Panc1 (cell line): ENCODE results near the gene SAP130. TPM values are rescaled to one million over a fixed set of nuclear protein-coding genes. Genes with fewer than 3 reads are reported as not detected.

Experiments
- ATAC-seq: fragments of 200-7000 bp; cut with Tn5 transposase; 2 replicates; pipeline ENCODE4 v1.9.1; 2020; ENCODE audit warnings: mild to moderate bottlenecking, moderate library complexity
- BruUV-seq: library from RNA; stranded (reverse); fragments of 400-500 nt; replicated peaks from 2 replicates; lab custom pipeline; 2021; lab: Mats Ljungman, UMichigan
- CTCF ChIA-PET: fragments of 300-600 bp; sonication (Branson Sonifier 250); formaldehyde crosslinking; loops from one replicate; lab custom pipeline; 2022; ENCODE audit warnings: antibody characterized with exemption; lab: Charles Lee
- POLR2A ChIA-PET: fragments of 300-600 bp; sonication (Branson Sonifier 250); formaldehyde crosslinking; loops from one replicate; lab custom pipeline; 2022; ENCODE audit warnings: antibody characterized with exemption; lab: Charles Lee
- DNase-seq: peaks from one replicate; pipeline ENCODE4 v3.0.0-alpha.2; 2010; ENCODE audit warnings: low read depth, low spot score
- H3K27ac ChIP-seq: 2 replicates; pipeline ENCODE4 v1.5.1; 2011; ENCODE audit warnings: mild to moderate bottlenecking, low read length, inconsistent platforms
- H3K27me3 ChIP-seq: fragments of 200-500 bp; sonication (Bioruptor generic); 2 replicates; pipeline ENCODE4 v1.6.0; 2014; ENCODE audit warnings: low read length, inconsistent platforms; ENCODE audit not compliant: control insufficient read depth, insufficient read depth
- H3K36me3 ChIP-seq: fragments of 200-500 bp; sonication (Bioruptor generic); 2 replicates; pipeline ENCODE4 v1.5.1; 2014; ENCODE audit warnings: inconsistent platforms, mild to moderate bottlenecking, low read length, moderate library complexity; ENCODE audit not compliant: control insufficient read depth, insufficient read depth
- H3K4me1 ChIP-seq: 2 replicates; pipeline ENCODE4 v1.5.1; 2011; ENCODE audit warnings: inconsistent platforms, mild to moderate bottlenecking, low read length, moderate library complexity; ENCODE audit not compliant: control insufficient read depth, insufficient read depth
- H3K4me3 ChIP-seq, 2 experiments: 2 replicates each; pipeline ENCODE4 v1.5.1; 2011 to 2012; ENCODE audit warnings: low read depth in 2 of 2, low read length in 2 of 2, mild to moderate bottlenecking in 2 of 2, inconsistent platforms in 1 of 2, moderate library complexity in 1 of 2
- H3K9me3 ChIP-seq: fragments of 200-500 bp; sonication (Bioruptor generic); 2 replicates; pipeline ENCODE4 v1.5.1; 2014; ENCODE audit warnings: low read depth, mild to moderate bottlenecking, inconsistent platforms, low read length, moderate library complexity; ENCODE audit not compliant: control insufficient read depth, insufficient read depth
- CTCF ChIP-seq: fragments of 450-650 bp; IDR thresholded peaks from 2 replicates; pipeline ENCODE4 v1.5.1; 2017; ENCODE audit warnings: mild to moderate bottlenecking
- POLR2AphosphoS5 ChIP-seq: IDR thresholded peaks from 2 replicates; pipeline ENCODE4 v1.6.1; 2012; ENCODE audit warnings: mild to moderate bottlenecking, low read depth, low read length, moderate library complexity
- SIN3A ChIP-seq: IDR thresholded peaks from 2 replicates; pipeline ENCODE4 v1.6.1; 2012; ENCODE audit warnings: low read depth, mild to moderate bottlenecking, low read length, moderate library complexity, borderline replicate concordance; ENCODE audit not compliant: insufficient read depth
- TCF7L2 ChIP-seq: IDR thresholded peaks from 2 replicates; pipeline ENCODE4 v1.6.1; 2011; ENCODE audit warnings: mild to moderate bottlenecking, low read depth, low read length, inconsistent platforms
- in situ Hi-C: cut with HindIII; loops from 2 replicates; pipeline ENCODE4 v1.10.0; 2016; ENCODE audit warnings: low sequenced_read_pairs, low pct_unique_long_range_greater_than_20kb
- intact Hi-C: fragments of 100-400 bp; cut with micrococcal nuclease; formaldehyde crosslinking; loops from one replicate; pipeline ENCODE4 v1.10.0; 2022; ENCODE audit not compliant: unreplicated experiment
- total RNA-seq: library from RNA; stranded (reverse); gene quantifications from one replicate; pipeline ENCODE4 v1.2.1, GENCODE V29; 2021; ENCODE audit not compliant: unreplicated experiment
- TF ChIP-seq, protein P1 (sequence below), 2 experiments: IDR thresholded peaks; 2 replicates each; pipeline ENCODE4 v1.6.1; 2011 to 2012; ENCODE audit warnings: low read depth in 2 of 2, control low read depth in 1 of 2, low read length in 1 of 2, mild to moderate bottlenecking in 1 of 2, moderate library complexity in 1 of 2; ENCODE audit not compliant: insufficient read depth in 1 of 2

The SAP130 gene
- total RNA-seq, 1 experiment from 2014 or later: 34.6 TPM

GRCh38 chr2:127954857-127955256, 73.0 kb downstream of the SAP130 start:
- Histone ChIP-seq H3K36me3 (peaks cover 24% of the 10 kb centered on the region), H3K4me3 (no peak overlapping the region), H3K4me1 (no peaks in the 10 kb centered on the region), H3K27me3 (no peaks in the 10 kb centered on the region), H3K27ac (no peak overlapping the region), H3K9me3 (no peaks in the 10 kb centered on the region)
- TF ChIP-seq TCF7L2 (no peak), SIN3A (no peak), POLR2AphosphoS5 (no peak), CTCF (no peak)
- TF ChIP-seq, protein P1, sequence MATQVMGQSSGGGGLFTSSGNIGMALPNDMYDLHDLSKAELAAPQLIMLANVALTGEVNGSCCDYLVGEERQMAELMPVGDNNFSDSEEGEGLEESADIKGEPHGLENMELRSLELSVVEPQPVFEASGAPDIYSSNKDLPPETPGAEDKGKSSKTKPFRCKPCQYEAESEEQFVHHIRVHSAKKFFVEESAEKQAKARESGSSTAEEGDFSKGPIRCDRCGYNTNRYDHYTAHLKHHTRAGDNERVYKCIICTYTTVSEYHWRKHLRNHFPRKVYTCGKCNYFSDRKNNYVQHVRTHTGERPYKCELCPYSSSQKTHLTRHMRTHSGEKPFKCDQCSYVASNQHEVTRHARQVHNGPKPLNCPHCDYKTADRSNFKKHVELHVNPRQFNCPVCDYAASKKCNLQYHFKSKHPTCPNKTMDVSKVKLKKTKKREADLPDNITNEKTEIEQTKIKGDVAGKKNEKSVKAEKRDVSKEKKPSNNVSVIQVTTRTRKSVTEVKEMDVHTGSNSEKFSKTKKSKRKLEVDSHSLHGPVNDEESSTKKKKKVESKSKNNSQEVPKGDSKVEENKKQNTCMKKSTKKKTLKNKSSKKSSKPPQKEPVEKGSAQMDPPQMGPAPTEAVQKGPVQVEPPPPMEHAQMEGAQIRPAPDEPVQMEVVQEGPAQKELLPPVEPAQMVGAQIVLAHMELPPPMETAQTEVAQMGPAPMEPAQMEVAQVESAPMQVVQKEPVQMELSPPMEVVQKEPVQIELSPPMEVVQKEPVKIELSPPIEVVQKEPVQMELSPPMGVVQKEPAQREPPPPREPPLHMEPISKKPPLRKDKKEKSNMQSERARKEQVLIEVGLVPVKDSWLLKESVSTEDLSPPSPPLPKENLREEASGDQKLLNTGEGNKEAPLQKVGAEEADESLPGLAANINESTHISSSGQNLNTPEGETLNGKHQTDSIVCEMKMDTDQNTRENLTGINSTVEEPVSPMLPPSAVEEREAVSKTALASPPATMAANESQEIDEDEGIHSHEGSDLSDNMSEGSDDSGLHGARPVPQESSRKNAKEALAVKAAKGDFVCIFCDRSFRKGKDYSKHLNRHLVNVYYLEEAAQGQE (IDR thresholded peaks at IDR 0.05; ENCODE audit: insufficient read depth in 1 of 2, low read depth in 2 of 2, low read length in 1 of 2): no peak
- no peak for ATAC-seq
- BruUV-seq: no TSS peak
- ChIA-PET POLR2A (no interaction called here), CTCF (no interaction called here)
- no peak for DNase-seq
- intact Hi-C loops: no loop called here
- in situ Hi-C loops: no loop called here

DNA sequence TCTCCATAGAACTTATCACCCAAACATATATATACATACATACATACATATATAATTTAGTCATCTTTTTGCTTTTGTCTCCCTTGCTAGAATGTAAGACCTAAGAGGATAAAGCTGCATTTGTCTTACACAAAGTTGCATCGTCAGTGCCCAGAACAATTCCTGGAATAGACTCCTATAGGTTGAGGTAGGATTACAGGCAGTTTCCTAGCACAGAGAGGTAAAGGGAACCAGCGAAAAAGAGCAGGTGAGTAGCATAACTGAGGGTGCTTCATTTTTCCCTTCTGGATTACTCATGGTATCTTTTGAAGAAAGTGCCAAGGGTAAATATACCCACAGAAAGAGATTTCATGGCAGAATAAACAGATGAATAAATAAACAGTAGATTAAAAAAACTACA, 74.0 kb downstream of the SAP130 start:
- ATAC-seq (no peak), DNase-seq (no peak)
- Histone ChIP-seq H3K9me3 (no peaks in the 10 kb centered on the region), H3K4me3 (no peak overlapping the region), H3K36me3 (peaks cover 33% of the 10 kb centered on the region), H3K4me1 (no peaks in the 10 kb centered on the region), H3K27ac (no peak overlapping the region), H3K27me3 (no peaks in the 10 kb centered on the region)
- TF ChIP-seq POLR2AphosphoS5: no peak
- TF ChIP-seq, protein P1 (IDR thresholded peaks at IDR 0.05; ENCODE audit: insufficient read depth in 1 of 2, low read depth in 2 of 2, low read length in 1 of 2): no peak
- TF ChIP-seq SIN3A: no peak
- no peak for TF ChIP-seq CTCF
- in situ Hi-C loops: no loop called here
- POLR2A ChIA-PET: no interaction called here
- BruUV-seq: no TSS peak
- intact Hi-C loops: no loop called here
- CTCF ChIA-PET: no interaction called here
